ENCODE measurements around the gene ALKAL2.

ALKAL2 gene

DNA sequence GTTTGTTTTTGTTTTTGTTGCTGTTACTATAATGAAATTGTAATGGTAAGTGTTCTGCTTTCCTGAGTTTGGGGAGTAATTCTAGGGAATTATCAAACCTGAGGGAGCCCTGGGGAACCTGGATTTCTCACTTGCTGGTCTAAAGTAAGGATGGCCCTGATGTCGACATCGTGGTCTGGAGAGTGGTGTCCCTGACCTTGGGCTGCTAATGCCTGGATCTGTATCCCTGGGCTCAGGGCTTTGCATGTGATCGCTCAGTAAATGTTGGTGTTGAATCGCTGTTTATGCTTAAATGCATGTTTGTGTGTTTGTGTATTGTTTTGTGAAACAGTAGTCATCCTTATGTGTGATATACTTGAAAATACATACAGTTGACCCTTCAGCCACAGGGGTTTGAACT lies 17.0 kb downstream of the ALKAL2 start:
- no peak for DNase-seq (ENCODE audit: low read depth in 2 of 2)

- no peak for DNase-seq (ENCODE audit: low read depth in 2 of 2)
Measured at GRCh38 chr2:269356-270030, 18.4 kb downstream of the ALKAL2 start.

GRCh38 chr2:268323-268722 lies 19.6 kb downstream of the ALKAL2 start:
- no peak for DNase-seq (ENCODE audit: low read depth in 2 of 2)

DNA sequence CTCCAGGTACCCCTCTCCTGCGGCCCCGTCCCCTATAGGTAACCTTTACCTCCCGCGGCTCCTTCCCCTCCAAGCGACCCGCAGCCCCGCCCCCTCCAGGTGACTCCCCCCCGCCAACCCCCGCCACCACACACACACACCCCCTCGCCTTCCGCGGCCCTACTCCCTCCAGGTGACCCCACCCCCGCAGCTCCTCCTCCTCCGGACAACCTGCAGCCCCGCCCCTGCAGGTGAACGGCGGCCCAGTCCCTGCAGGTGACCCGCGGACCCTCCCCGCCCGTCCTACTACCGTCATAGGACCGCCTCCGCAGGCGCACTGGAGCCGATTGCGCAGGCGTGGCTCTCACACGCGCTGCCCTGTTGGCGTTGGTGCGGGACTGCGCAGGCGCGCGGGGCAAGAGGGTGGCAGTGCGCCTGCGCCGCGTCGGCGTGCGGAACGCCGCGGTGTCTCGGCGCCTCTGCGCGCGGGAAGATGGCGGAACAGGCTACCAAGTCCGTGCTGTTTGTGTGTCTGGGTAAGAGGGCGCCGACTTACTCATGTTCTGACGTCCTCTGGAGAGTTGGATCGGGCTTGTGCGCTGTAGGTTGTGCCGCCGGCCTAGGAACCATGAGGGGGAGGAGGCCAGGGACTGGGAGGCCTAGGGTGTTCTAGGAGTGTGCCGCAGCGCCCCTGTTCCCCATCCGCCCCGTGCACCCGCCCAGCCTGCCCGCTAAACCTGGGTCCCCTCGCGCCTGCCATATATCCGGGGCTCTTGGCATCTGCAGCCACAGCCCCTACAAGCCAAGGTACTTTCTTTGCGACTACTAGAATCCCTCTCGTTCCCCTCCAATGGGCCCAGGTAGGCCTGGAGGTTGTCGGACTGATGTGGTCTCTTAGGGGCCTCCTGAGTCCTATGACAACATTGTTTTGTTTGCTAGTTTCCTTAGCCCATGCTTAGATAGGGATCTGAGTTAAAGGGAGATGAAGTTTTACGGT lies 23.1 kb downstream of the ALKAL2 start, which contains the start of gene ACP1:
Gene ACP1, plus strand, starts transcription at position 455 of the 976 bp plus-strand sequence. Its CDS starts 18 bp downstream, at position 473.
- peak; percentile 90 for DNase-seq (ENCODE audit: low read depth in 2 of 2)

DNA sequence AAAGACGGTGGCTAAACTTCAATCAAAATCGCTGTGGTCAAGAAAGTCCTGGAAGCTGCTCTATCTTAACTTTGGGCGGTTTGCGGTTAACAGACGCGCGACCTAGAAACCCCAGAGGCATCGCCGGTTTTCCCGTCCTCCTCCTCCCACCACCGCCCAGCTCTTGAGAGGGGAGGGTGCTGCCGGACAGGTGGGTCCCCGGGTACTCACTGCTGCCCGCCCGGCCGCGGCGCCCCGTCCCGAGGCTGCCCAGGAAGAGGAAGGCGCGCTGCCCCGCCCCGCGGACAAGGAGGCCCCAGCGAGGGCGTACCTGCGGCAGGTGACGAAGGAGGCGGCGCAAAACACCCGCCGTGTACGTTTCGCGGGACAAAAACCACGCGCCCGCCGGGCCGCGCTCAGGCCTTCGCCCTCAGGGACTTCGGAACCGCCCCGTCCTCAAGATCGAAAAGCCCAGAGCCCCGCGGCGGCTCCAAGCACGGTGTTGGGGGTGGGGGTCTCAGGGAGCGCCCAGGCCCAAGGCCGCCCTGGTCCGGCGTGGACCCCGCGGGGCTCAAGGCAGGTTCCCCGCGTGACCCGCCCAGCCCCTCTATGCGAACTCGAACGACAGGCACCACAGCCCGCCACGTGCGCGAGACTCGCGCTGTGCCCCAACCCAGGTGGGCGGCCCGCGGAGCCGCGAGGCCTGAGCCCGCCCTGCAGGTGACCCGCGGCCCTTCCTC lies 24.0 kb downstream of the ALKAL2 start, which contains the start of gene SH3YL1:
Gene SH3YL1, minus strand, starts transcription at position 259 of the 719 bp plus-strand sequence. Its CDS starts 48 bp downstream, at position 211.
- peak in 1 of 2 donors; percentile 27 for DNase-seq (ENCODE audit: low read depth in 2 of 2)

DNA sequence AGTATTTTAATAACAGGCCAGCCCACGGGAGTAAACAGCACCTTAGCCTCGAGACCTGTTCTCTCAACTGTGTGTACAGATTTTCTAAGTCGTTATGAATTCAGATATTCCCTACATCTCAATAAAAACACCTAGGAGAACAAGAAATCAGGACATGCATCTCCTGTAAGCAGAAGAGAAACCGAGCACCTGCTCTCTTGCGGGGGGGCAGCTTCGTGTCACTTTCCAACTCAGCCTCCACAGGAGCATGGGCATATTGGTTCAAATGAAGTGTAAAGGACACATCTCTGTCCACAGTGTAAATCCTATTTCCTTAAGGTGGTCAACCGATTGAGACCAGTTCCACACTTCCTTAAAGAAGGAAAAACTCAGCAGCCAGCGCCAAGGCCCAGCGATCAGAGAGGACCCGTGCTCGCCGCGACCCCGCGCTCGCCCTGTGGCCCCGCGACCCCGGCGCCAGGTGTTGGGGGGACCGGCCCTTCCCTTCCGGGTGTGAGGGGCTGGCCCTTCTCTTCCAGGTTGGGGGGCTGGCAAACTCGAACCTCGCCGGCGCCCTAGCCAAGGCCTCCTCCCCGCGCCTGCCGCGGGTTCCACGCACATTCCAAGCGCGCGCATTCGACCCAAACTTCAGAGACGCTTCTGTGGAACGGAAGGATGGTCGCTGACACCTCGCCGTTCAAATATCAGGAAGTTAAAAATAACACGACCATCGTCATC lies 24.7 kb downstream of the ALKAL2 start:
- DNase-seq (ENCODE audit: low read depth in 2 of 2), result no peak

GRCh38 chr2:262117-262516 lies 25.8 kb downstream of the ALKAL2 start:
- no peak for DNase-seq (ENCODE audit: low read depth in 2 of 2)

- DNase-seq (ENCODE audit: low read depth in 2 of 2), result no peak
Measured at GRCh38 chr2:260507-261161, 27.3 kb downstream of the ALKAL2 start.

- no peak for DNase-seq (ENCODE audit: low read depth in 2 of 2)
Measured at GRCh38 chr2:259789-260331, 28.0 kb downstream of the ALKAL2 start.

- DNase-seq (ENCODE audit: low read depth in 2 of 2), result no peak
Measured at GRCh38 chr2:258933-259332, 29.0 kb downstream of the ALKAL2 start.

DNA sequence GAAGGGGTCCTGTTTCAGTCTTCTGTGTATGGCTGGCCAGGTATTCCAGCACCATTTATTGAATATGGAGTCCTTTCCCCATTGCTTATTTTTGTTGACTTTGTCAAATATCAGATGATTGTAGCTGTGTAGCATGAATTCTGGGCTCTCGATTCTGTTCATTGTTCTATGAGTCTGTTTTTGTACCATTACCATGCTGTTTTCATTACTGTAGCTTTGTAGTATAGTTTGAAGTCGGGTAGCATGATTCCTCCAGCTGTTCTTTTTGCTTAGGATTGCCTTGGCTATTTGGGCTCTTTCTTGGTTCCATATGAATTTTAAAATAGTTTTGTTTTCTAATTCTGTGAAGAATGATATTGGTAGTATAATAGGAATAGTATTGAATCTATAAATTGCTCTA lies 30.0 kb downstream of the ALKAL2 start:
- DNase-seq (ENCODE audit: low read depth in 2 of 2), result no peak

DNA sequence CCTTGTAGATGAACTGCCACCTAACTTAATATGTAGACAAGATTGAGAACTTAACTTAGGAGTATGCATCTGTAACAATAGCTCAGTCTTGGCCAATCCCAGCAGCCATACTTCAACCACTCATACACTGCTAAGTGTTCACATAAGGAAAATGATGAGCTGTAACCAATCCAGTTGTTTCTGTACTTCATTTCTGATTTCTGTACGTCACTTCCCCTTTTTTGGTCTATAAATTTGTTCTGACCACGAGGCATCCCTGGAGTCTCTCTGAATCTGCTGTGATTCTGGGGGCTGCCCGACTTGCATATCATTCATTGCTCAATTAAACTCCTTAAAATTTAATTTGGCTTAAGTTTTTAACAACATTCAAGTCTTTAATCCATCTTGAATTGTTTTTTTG lies 30.5 kb downstream of the ALKAL2 start:
- no peak for DNase-seq (ENCODE audit: low read depth in 2 of 2)

- DNase-seq (ENCODE audit: low read depth in 2 of 2), result no peak
Measured at GRCh38 chr2:256094-256493, 31.8 kb downstream of the ALKAL2 start.

DNA sequence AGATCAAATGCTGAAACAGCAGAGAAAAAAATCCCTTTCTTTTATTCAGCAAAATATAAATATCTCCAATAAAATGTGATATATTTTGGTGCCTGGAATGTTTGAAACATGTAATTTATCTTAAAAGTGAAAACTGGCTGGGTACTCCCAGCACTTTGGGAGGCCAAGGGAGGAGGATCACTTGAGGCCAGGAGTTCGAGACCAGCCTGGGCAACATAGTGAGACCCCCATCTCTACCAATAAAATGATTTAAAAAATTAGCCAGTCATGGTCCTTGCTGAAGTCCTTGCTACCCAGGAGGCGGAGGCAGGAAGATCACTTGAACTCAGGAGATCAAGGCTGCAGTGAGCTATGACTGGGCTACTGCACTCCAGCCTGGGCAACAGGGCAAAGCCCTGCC lies 32.7 kb downstream of the ALKAL2 start:
- no peak for DNase-seq (ENCODE audit: low read depth in 2 of 2)

DNA sequence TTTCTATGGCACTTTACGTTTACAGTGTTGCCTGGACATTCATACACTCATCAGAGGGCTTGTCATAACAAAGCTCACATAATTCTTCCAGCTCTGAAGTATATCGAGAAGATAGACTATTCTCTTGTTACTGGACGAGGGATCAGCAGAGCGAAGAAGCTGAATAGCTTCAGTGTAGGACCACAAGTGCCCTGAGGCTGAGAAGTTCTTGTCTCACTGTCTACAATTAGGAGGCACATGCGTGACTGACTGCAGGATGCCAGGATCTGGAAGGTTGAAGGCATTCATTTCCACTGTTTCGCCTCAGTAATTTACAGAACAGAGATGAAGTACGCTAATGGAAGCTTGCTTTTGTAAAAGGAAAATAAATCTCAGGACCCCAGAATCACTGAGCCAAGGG lies 33.6 kb downstream of the ALKAL2 start:
- no peak for DNase-seq (ENCODE audit: low read depth in 2 of 2)

- no peak for DNase-seq (ENCODE audit: low read depth in 2 of 2)
Measured at GRCh38 chr2:253202-253638, 34.7 kb downstream of the ALKAL2 start.

- no peak for DNase-seq (ENCODE audit: low read depth in 2 of 2)
Measured at GRCh38 chr2:252001-252602, 35.8 kb downstream of the ALKAL2 start.

GRCh38 chr2:249538-250042 lies 38.3 kb downstream of the ALKAL2 start:
- no peak for DNase-seq (ENCODE audit: low read depth in 2 of 2)

GRCh38 chr2:248724-249123 lies 39.2 kb downstream of the ALKAL2 start:
- DNase-seq (ENCODE audit: low read depth in 2 of 2), result no peak
